Measurements from ENCODE around the gene ELAVL2.

ELAVL2 gene

DNA sequence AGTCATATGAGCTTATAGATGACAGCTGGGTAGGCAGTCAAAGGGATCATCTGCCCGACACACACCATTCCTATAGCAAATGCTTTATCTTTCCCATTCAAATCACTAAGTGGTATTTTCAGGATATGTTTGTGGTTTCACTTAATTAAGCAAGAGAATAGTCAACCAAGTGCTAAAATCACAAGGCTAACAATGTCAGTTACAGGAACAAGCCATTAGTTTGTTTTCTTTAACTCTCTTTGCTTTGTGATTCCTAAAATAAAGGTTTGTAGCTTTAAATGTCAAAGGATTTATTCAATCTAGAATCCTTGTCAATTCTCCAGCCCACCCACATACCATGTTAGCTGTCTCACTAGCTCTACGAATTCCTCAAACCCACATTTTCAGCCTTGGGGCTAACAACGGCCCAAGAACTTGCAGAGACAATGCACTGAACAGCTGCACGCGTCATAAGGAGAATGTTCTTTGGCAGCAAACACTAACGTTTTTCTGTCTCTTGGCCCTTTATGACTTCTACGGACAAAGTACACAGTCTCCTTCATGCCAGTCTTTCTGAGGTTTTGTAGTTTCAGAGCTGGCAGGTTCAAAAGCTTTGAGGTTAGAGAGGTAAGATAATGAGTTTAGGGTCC lies 56.6 kb downstream of the ELAVL2 start:
- DNase-seq (ENCODE audit: low read depth in 3 of 3): no peak

DNA sequence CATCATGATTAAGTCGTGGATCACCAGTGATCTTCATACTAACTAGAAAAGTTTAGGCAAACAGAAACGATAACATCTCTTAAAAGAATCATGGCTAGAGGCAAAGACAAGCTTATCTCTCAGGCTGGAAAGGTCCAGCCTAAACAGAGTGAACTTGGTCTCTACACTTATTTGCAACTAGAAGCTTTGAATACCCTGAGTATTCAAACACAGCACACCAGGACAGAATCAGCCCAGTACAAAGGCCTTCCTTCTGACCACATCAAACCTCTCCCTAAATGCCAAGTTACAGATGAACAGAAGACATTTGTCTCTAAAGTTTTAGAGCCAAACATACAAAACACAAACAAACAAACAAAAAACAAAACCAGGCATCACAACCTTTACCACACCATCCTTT lies 57.2 kb downstream of the ELAVL2 start:
- no peak for DNase-seq (ENCODE audit: low read depth in 3 of 3)

DNA sequence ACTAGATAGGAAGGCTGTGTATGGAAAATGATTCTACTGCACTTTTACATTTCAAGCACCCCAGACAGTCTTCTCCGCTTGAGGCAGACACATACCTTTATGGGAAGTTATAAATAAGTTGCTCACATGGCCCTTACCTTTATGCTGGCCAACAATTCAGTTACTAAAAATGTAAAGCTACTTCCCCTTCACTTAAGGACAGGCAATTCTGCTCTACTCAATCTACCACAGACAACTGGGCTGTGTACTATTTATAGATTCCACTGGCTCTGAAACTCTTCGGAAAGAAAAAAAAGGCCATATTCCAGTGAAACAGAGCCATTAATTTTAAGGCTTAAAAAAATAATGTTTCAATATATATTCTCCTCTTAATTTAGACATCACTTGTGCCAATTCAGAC lies 59.4 kb downstream of the ELAVL2 start:
- DNase-seq (ENCODE audit: low read depth in 3 of 3): no peak

DNA sequence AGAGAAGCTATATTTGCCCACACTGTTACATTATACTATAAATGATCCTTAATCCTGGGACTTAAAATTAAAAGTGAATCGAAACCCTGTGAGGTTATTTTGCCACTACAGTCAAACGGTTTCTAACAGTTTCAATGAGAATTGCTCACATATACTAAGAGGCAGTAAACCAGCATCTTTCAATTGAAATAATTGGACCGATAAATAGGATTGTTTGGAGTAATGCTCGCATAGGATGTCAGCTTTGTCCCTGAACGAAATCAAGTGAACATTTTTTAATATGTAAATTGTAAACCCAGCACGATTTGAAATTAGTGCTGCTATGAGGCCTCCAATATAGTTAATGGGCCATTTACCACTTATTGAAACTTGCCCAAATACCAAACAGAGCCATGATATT lies 60.5 kb downstream of the ELAVL2 start:
- no peak for DNase-seq (ENCODE audit: low read depth in 3 of 3)

DNA sequence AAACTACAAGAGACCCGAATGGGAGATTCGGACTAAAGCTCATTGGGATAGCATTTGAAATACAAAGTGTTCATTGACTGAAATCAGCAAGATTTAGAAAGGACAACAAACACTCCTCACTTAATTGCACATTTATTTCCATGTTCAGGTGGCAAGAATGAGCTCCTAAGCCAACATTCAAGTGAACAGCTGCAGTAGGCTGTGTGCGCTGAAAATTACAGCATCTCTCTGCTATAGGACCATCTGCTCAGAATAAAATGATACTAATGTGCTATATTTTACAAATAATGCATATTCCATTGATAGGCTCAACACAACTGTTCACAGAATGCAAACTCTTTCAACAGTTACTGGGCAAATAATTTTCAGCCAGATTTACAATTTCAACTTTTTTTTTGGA lies 61.8 kb downstream of the ELAVL2 start:
- DNase-seq (ENCODE audit: low read depth in 3 of 3): no peak

DNA sequence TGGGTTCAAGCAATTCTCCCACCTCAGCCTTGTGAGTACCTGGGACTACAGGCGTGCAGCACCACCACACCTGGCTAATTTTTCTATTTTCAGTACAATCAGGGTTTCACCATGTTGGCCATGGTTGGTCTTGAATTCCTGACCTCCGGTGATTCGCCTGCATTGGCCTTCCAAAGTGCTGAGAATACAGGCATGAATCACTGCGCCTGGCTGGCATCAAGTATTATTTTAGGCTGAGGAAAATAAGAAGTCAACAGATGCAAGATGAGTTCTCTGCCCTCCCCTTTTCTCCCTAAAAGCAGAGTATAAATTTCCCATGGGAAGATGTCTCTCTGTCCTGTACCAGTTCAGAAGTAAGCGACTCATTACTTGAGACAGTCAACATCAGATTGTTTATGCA lies 71.5 kb downstream of the ELAVL2 start:
- no peak for DNase-seq (ENCODE audit: low read depth in 3 of 3)

DNA sequence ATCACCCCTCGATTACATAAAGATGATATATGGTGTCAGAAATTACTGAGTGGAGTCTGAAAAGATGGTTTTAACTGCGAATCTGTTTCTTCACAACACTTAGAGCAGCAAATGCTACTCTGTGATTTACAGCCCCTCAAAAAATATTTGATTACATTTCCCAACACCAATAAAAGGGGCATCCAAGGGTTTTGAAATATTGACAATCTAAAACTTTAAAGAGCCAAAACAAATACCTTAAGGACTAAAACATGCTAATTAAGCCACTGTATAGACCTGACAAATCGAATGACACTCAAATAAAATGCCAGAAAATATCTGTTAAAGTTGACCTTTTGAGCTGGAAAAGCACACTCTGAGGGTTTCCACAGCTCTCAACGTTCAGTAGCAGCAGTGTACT lies 73.2 kb downstream of the ELAVL2 start:
- DNase-seq (ENCODE audit: low read depth in 3 of 3): no peak

DNA sequence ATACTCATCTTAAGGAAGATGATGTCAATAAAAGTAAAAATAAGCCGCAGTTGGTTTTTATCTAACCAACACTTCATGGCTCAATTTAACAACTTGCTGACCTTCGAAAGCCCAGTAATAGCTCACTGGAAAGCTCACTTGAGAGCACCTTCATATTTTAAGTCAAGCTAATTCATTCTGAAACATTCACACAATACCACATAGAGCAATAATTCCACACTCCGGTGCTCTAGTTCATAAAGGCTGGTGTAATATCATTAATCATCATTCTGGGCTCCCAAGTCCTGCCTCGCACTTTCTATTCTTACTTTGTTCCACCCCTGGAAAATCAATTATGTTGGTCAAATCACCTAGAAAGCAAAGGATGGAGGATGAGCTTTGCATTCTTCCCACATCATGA lies 74.4 kb downstream of the ELAVL2 start:
- no peak for DNase-seq (ENCODE audit: low read depth in 3 of 3)

DNA sequence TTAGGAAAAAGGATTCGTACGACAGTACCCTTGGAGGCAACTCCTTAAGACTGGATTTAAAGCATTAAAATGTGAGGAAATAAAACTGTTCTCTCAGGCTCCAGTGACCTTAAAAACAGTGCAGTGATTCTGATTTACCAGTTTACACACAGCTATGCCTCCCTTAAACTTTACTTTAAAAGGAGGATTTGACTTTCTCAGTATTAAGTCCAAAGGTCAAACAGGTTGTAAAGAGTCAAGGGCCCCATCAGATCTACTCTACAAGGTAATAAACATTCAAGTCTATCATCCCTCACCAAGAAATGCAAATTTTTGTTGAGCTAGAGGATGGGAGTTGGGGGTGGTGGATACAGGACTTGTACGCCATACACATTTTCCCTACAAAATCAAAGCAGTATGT lies 75.2 kb downstream of the ELAVL2 start:
- DNase-seq (ENCODE audit: low read depth in 3 of 3): no peak

DNA sequence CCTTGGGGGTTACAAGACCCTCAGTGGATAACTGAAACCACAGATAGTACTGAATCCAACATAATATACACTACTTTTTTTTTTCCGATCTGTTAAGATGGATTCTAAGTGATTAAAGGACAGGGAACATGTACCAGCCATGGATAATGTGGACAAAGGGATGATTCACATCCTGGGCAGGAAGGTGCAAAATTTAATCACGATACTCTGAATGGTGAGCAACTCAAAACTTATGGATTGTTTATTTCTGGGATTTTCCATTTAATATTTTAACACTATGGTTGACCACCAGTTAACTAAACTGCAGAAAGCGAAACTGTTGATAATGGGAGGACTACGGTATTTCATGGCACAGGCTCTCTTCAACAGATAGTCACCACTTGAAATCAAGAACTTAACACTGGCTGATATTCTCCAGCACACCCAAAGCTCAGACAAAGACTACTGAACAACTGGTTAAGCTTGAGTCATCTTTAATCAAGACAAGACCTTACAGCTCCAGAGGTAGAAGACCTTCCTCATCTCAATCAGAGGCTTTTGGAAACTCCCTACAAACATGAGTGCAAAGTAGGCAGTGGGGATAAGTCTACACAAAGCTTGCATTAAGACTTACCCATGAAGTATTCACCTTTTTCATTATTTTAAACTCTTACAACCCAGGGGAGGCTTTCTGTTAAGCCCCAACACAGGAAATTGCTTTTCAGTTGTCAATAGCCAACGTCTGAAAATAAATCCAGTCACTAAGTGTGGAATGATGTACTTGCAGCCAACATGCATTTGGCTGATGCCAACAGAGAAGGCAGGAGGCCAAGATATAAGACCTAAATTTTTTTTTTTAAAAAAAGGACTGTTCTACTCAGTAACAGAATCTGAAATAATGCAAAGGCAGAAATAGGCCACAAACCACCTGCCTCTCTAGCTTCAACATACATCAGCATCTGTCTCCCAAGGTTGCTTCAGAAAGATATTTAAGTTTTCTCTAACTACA lies 78.7 kb downstream of the ELAVL2 start:
- DNase-seq (ENCODE audit: low read depth in 3 of 3): no peak

DNA sequence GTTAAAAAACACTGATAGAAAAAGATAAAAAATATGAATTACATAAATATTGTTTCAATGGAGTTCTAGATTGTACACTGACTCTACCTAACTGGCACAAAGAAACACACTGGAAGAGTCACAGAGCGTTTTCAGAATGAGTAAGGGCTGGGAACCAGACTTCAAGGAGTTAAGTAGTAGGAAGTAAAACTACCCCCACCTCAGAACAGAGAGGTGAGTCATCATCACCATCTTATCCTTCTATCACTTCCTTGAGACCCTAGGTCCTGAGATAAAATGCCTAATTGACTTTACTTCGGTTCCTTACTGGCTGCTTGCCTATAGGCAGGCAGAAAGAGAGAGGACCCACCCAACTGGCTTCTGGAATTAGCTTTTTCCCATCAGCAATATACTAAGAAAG lies 79.7 kb downstream of the ELAVL2 start:
- DNase-seq (ENCODE audit: low read depth in 3 of 3): no peak

DNA sequence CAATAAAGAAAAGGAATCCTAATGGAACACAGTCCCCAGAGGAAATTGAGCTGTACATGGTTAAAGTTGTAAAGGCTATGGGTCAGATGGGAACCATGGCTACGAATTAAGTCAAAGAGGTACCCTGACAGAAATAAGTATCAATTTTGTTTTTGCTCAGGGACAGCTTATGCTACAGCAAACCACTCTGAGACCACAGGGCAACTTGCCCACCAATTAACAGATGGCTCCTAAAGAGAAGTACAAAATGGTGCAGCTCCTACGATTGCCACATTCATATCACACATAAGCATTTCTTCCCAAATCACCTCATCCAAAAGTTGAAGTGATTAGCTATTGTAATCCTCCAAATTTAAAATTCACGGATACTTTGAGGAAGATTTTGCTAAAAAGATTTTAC lies 83.0 kb downstream of the ELAVL2 start:
- no peak for DNase-seq (ENCODE audit: low read depth in 3 of 3)

DNA sequence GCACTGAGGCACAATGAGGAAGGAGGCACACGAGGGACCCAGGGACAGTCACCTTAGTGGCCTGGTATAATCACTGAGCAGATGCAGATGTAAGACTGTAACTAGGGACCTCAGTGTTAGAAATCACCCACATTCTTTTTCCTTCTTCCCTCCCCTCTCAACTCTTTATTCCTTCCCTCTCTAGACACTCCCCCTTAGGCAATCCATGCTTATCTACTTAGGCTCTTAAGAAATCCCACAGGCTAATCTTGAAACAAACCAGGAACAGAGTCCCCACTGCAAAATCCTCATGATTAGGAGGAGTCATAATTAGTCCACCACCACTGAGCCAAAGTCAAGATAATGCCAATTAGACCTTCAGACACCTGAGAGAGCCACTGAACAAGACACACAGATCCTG lies 84.7 kb downstream of the ELAVL2 start:
- no peak for DNase-seq (ENCODE audit: low read depth in 3 of 3)

DNA sequence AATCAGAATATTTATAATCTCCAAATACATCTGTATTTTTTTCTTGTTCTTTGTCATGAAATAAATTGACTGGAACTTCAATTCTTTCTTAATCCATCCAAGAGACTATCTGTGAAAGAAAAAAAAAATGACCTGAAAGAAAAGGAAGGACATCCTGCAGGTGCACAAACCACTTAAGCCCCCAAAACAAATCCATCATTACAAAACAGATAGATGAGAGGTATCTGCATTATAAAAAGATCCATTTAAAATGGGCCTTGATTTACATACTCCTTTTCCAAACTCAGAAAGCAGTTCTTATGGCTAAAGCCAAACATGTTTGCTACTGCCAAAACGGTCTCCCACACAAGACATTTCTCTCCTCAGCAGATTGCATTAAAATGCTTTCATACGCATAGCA lies 85.5 kb downstream of the ELAVL2 start:
- no peak for DNase-seq (ENCODE audit: low read depth in 3 of 3)

DNA sequence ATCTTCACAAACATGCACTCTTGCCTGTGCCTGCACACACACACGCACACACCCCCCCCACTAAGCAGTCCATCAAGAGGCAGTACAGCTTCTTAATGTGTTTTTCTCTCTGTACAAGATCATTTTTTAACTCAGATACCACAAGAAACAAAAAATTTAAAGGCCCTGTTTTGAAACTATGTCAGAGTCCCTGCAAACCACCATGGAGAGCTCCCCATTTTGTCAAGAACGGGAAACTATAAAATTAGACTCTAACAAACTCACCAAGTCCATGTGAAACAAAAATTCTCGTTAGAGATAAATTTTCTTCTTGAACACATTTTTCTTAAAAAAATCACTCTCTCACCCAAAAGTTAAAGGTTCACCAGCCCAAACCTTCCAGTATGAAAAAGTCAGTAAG lies 86.3 kb downstream of the ELAVL2 start:
- no peak for DNase-seq (ENCODE audit: low read depth in 3 of 3)

DNA sequence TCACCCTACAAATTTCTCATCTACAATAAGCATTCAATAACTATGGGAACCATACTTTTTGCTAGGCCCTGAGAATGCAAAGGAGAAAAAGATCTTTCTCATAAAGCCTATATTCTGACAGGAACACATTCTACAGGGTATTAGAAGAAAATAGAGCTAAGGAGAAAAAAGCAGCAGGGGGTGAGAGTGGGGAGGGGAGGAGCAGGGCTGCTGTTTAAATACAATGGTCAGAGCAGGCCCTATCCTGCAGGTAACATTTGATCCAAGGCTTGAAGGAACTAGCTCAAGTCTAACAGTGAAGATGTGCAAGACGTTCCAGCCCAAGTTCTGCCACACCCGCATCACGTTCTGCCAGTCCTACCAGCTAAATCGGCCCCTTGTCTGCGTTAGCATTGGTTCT lies 89.7 kb downstream of the ELAVL2 start:
- no peak for DNase-seq (ENCODE audit: low read depth in 3 of 3)

DNA sequence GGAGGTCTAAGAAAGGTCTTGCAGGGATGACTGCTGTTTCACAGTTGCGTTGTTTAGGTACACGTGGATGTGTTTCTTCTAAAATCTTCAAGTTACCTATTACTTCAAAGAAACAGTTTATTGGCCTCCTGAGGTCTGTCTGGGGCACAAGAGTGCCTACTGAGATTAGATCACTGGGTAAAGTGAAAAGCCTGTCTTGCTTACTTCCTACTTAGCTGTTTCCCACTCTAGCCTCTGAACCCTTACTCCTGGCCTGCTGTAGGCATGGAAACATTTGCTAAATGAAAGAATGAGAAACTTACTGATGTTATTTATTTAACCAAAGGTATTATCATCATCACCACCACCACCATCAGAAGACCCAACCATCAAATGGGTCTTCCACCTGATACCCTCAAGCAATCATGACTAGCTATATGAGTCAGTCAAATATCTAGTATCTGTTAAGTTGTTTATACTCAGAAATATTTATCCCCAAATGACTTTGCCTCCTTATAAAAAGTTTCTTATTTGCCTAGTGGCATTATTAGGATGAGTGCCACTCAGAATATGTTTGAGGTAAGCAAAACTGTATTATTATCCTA lies 92.5 kb downstream of the ELAVL2 start:
- DNase-seq (ENCODE audit: low read depth in 3 of 3): no peak

DNA sequence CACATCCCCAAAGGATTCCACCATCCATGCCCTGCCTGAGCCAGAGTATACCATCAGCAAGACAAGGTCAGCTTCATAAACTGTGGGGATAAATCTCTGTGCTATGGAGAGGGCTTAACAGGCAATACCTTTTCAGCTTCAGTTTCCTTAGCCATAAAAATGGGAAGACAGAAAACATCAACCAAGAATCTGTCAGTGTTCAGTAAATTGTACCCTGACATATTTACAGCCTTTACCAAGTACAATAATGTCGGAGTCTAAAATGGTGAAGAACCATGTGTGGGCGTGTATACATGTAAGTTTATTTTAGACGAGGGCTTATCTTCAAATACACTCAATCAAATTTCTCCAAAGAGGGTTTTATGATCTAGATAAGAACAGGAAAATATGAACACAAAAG lies 94.7 kb downstream of the ELAVL2 start:
- no peak for DNase-seq (ENCODE audit: low read depth in 3 of 3)

DNA sequence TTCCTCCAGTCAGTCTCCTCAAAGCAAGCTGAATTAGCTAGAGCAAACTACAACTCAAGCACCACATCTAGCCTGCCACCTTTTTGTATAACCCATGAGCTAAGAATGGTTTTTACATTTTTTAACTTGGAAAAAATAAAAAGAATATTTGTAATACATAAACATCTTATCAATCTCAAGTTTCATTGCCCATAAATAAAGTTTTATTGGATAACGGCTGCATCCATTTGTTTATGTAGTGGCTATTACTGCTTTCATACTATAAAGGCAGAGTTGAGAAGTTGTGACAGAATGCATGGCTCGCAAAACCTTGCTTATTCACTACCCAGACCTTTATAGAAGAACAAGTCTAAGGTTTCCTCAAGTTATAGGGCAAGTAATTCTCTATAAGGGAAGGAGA lies 95.7 kb downstream of the ELAVL2 start:
- DNase-seq (ENCODE audit: low read depth in 3 of 3): no peak

DNA sequence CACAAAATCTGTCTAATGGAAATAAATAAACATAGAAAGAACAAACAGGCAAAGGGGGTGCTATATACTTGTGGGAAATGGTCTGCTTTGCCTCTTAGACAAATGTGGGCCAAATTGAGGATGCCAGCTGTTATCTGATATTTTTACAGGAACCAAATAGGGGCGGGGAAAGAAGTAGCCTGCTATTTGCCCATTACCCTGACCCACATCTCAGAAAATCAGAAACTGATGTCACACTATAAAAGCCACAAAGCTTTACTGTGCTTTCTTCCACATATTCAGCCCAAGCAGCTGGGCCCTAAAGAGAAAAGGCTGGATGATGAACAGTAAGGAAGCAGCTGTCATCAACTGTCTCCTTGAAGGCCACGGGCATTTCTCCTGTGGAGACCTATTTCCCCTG lies 97.3 kb downstream of the ELAVL2 start:
- DNase-seq (ENCODE audit: low read depth in 3 of 3): no peak

DNA sequence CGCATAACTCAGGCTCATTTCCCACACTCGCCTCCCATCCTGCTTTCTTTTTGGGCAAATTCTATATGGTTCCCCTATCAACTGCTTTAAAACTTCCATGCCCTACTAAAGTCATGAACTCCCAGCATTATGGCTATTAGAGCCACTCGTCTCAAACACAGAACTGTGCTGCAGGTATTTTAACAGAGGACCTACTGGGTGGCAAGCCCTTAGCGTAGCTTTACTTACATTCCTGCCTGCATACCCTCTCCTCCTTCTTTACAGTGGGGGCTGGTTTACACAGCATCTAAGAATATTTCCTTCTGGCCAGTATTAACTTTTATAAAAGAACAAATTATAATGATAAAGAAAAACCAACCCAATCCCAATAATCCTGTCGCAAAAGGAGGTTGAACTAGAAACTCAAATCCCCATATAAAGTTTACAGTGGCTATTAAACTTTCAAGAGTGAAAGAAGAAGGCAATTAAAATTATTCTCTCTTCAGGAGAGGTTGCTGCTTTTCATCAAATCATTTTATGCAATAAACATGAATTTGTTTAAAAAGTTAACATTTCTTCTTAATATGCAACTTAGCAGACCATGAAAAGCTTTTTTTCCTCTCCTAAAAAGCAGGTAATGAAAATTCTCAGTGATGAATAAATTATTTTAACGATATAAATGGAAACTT lies 100.6 kb downstream of the ELAVL2 start:
- DNase-seq (ENCODE audit: low read depth in 3 of 3): no peak

DNA sequence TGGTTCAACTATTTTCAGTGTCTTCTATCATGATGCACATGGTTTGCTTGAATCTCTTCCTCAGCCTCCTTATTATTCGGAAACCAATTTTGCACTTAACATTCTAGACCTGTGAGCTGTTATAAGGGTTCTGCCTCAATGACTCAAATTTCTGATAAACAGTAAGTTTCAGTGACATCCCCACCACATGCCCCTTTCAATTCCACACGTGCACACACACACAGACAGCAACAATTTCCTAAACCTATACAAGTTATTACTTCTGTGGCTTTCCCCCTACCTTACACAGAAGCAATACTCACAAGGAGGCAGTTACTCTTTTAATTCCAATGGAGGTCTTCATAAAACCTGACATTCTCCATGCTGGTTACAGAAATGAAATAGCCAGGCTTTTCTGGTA lies 102.4 kb downstream of the ELAVL2 start:
- no peak for DNase-seq (ENCODE audit: low read depth in 3 of 3)
